MCF 10A (cell line): Measurements from ENCODE around the gene IL10. TPM values are rescaled to one million over a fixed set of nuclear protein-coding genes. Genes with fewer than 3 reads are reported as not detected.
"Not testable (repeated sequence)": the region's sequence is repeated elsewhere in the genome, so short reads cannot be mapped to it uniquely, and the experiment has no call there.

ENCODE experiments used
- BruUV-seq: library from RNA; stranded (reverse); fragments of 400-500 nt; replicated peaks from 2 replicates; lab custom pipeline; 2021; lab: Mats Ljungman, UMichigan
- CTCF ChIA-PET: fragments of 300-600 bp; sonication (Branson Sonifier 250); formaldehyde crosslinking; extraction: SDS; loops from one replicate; lab custom pipeline; 2021; ENCODE audit warnings: antibody characterized with exemption, inconsistent platforms; lab: Yijun Ruan, JAX
- POLR2A ChIA-PET: fragments of 300-600, 350-650 bp; sonication (Branson Sonifier 250); formaldehyde crosslinking; extraction: SDS; loops from one replicate; lab custom pipeline; 2020; ENCODE audit warnings: antibody characterized with exemption, inconsistent platforms; lab: Yijun Ruan, JAX
- DNase-seq: peaks from one replicate; pipeline ENCODE4 v3.0.0-alpha.2; 2018; ENCODE audit not compliant: unreplicated experiment
- H3K27ac Mint-ChIP-seq: one replicate; pipeline ENCODE4 v1.8.0; 2022; ENCODE audit warnings: mild to moderate bottlenecking, low read depth, mixed read lengths; ENCODE audit not compliant: unreplicated experiment
- H3K27me3 Mint-ChIP-seq: one replicate; pipeline ENCODE4 v1.8.0; 2022; ENCODE audit warnings: mixed read lengths; ENCODE audit not compliant: insufficient read depth, unreplicated experiment
- H3K36me3 Mint-ChIP-seq: one replicate; pipeline ENCODE4 v1.8.0; 2022; ENCODE audit warnings: mild to moderate bottlenecking, moderate library complexity, mixed read lengths; ENCODE audit not compliant: insufficient read depth, unreplicated experiment
- H3K4me1 Mint-ChIP-seq: one replicate; pipeline ENCODE4 v1.8.0; 2022; ENCODE audit warnings: mixed read lengths; ENCODE audit not compliant: insufficient read depth, unreplicated experiment
- H3K4me3 Mint-ChIP-seq: one replicate; pipeline ENCODE4 v1.8.0; 2022; ENCODE audit warnings: mild to moderate bottlenecking, moderate library complexity, mixed read lengths; ENCODE audit not compliant: unreplicated experiment
- H3K9me3 Mint-ChIP-seq: one replicate; pipeline ENCODE4 v1.8.0; 2022; ENCODE audit warnings: mixed read lengths; ENCODE audit not compliant: unreplicated experiment
- CTCF ChIP-seq: fragments of 200-600 bp; IDR thresholded peaks from one replicate; pipeline ENCODE4 v1.8.0; 2022; ENCODE audit warnings: antibody characterized with exemption, mild to moderate bottlenecking; ENCODE audit not compliant: unreplicated experiment
- intact Hi-C: fragments of 100-400 bp; cut with micrococcal nuclease; formaldehyde crosslinking; loops from 2 replicates; pipeline ENCODE4 v1.14.1; 2022
- total RNA-seq: library from RNA; stranded (reverse); gene quantifications from 2 replicates; pipeline ENCODE4 v1.2.3, GENCODE V29; 2022

The IL10 gene
- total RNA-seq, 1 experiment from 2014 or later, result not detected

GRCh38 chr1:206769304-206769731 is 3.0 kb downstream of the IL10 start:
- ChIA-PET CTCF (interaction anchor here (0.5 to 6.9 kb wide), 9 partner anchors 8 to 143 kb away, joined by 3 to 28 read pairs (median 5); no protein-coding TSS in a partner anchor), POLR2A (interaction anchor here (1.1 kb wide), 1 partner anchor 9 kb away, joined by 4 read pairs; no protein-coding TSS in a partner anchor)
- intact Hi-C loops, result no loop called here
- Mint-ChIP-seq H3K4me3 (no peak overlapping the region), H3K36me3 (no peaks in the 10 kb centered on the region), H3K4me1 (no peaks in the 10 kb centered on the region), H3K27me3 (peaks cover 42% of the 10 kb centered on the region), H3K27ac (no peak overlapping the region), H3K9me3 (no peaks in the 10 kb centered on the region)
- TF ChIP-seq CTCF, result no peak
- BruUV-seq, result no TSS peak
- DNase-seq, result no peak

GRCh38 chr1:206768472-206769303 is 3.6 kb downstream of the IL10 start:
- no peak overlapping the region for H3K4me3 Mint-ChIP-seq
- no peaks in the 10 kb centered on the region for H3K36me3 Mint-ChIP-seq
- DNase-seq, result no peak
- H3K27ac Mint-ChIP-seq, result no peak overlapping the region
- no peak for TF ChIP-seq CTCF
- ChIA-PET POLR2A (interaction anchor here (0.9 to 1.2 kb wide), 4 partner anchors 8 to 27 kb away, joined by 3 to 4 read pairs (median 4); no protein-coding TSS in a partner anchor), CTCF (interaction anchor here (0.5 to 6.9 kb wide), 15 partner anchors 8 to 229 kb away, joined by 3 to 28 read pairs (median 4); no protein-coding TSS in a partner anchor)
- intact Hi-C loops, result no loop called here
- H3K9me3 Mint-ChIP-seq, result no peaks in the 10 kb centered on the region
- peaks cover 41% of the 10 kb centered on the region for H3K27me3 Mint-ChIP-seq
- BruUV-seq, result no TSS peak
- no peaks in the 10 kb centered on the region for H3K4me1 Mint-ChIP-seq

GRCh38 chr1:206766251-206766856 is 5.9 kb downstream of the IL10 start:
- TF ChIP-seq CTCF, result no peak
- peaks cover 32% of the 10 kb centered on the region for H3K27me3 Mint-ChIP-seq
- POLR2A ChIA-PET, result interaction anchor here (0.7 to 3.6 kb wide), 5 partner anchors 10 to 214 kb away, joined by 3 to 9 read pairs (median 3); no protein-coding TSS in a partner anchor
- CTCF ChIA-PET, result interaction anchor here (0.6 to 6.9 kb wide), 8 partner anchors 19 to 259 kb away, joined by 3 to 28 read pairs (median 5); partner anchors contain the start of gene RASSF5
- no peaks in the 10 kb centered on the region for H3K36me3 Mint-ChIP-seq
- BruUV-seq, result no TSS peak
- intact Hi-C loops, result no loop called here
- no peaks in the 10 kb centered on the region for H3K4me1 Mint-ChIP-seq
- peak; percentile 29 for DNase-seq
- peaks cover 4% of the 10 kb centered on the region for H3K9me3 Mint-ChIP-seq
- H3K27ac Mint-ChIP-seq, result no peak overlapping the region
- no peak overlapping the region for H3K4me3 Mint-ChIP-seq

- H3K4me1 Mint-ChIP-seq, H3K27ac Mint-ChIP-seq, DNase-seq, intact Hi-C loops, H3K36me3 Mint-ChIP-seq, BruUV-seq, H3K4me3 Mint-ChIP-seq, H3K9me3 Mint-ChIP-seq: not testable (repeated sequence)
- POLR2A ChIA-PET, result interaction anchor here (0.6 to 3.6 kb wide), 6 partner anchors 10 to 287 kb away, joined by 3 to 9 read pairs (median 4); partner anchors contain the start of gene PFKFB2
- CTCF ChIA-PET, result interaction anchor here (0.6 to 6.9 kb wide), 15 partner anchors 11 to 890 kb away, joined by 3 to 28 read pairs (median 4); partner anchors contain the start of gene IL20
- peaks cover 26% of the 10 kb centered on the region for H3K27me3 Mint-ChIP-seq
These were observed 6.5 kb downstream of the IL10 start for GRCh38 chr1:206765771-206766170.

GRCh38 chr1:206762741-206763364 is 9.4 kb downstream of the IL10 start:
- BruUV-seq, H3K9me3 Mint-ChIP-seq, H3K4me3 Mint-ChIP-seq, intact Hi-C loops, DNase-seq, H3K27ac Mint-ChIP-seq, H3K36me3 Mint-ChIP-seq, H3K4me1 Mint-ChIP-seq: not testable (repeated sequence)
- ChIA-PET CTCF (interaction anchor here (1.0 to 1.1 kb wide), 2 partner anchors 45 to 48 kb away, joined by 3 to 4 read pairs; no protein-coding TSS in a partner anchor), POLR2A (interaction anchor here (1.4 kb wide), 1 partner anchor 14 kb away, joined by 4 read pairs; no protein-coding TSS in a partner anchor)
- H3K27me3 Mint-ChIP-seq, result peaks cover 19% of the 10 kb centered on the region
